ENCODE measurements around the gene PLEKHB1. TPM values are rescaled to one million over a fixed set of nuclear protein-coding genes. Genes with fewer than 3 reads are reported as not detected.
A peak's percentile ranks its signal among the peaks of the same experiment; 100 is the strongest.

Gene PLEKHB1
- total RNA-seq, 1 donor from 2014 or later = 8.8 TPM

DNA sequence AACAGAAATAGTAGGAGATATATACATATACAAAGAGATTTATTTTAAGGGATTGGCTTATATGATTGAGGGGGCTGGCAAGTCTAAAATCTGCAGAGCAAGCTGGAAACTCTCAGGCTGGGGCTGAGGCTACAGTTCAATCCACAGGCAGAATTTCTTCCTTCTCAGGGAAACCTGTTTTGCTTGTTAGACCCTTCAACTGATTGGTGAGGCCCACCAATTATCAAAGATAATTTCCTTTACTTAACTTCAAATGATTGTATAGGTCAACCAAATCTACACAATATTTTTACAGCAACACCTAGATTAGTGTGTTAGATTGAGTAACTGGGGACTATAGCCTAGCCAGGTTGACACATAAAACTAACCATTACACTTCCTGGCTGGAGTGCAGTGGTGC lies 4.7 kb upstream of the PLEKHB1 start:
- no peak for DNase-seq (ENCODE audit: low spot score)
- Histone ChIP-seq H3K4me1 (peaks cover 18% of the 10 kb centered on the region), H3K4me2 (no peak overlapping the region), H3K27ac (no peak overlapping the region), H3F3A (ENCODE audit: low read depth) (peaks cover 22% of the 10 kb centered on the region), H3K27me3 (peaks cover 8% of the 10 kb centered on the region), H3K79me2 (ENCODE audit: low read depth) (no peaks in the 10 kb centered on the region), H3K36me3 (no peaks in the 10 kb centered on the region), H3K9ac (no peak overlapping the region), H4K20me1 (ENCODE audit: low read depth) (peaks cover 6% of the 10 kb centered on the region), H3K4me3 (no peak overlapping the region), H3K9me3 (ENCODE audit: low read depth) (no peaks in the 10 kb centered on the region), H2AFZ (replicated peaks) (no peak overlapping the region)
- H3K27ac Mint-ChIP-seq = no peak overlapping the region
- no peaks in the 10 kb centered on the region for H3K36me3 Mint-ChIP-seq
- no peak for TF ChIP-seq EZH2 (IDR thresholded peaks at IDR 0.05)
- TF ChIP-seq EZH2phosphoT487 (IDR thresholded peaks at IDR 0.05) = no peak
- TF ChIP-seq, protein P1, sequence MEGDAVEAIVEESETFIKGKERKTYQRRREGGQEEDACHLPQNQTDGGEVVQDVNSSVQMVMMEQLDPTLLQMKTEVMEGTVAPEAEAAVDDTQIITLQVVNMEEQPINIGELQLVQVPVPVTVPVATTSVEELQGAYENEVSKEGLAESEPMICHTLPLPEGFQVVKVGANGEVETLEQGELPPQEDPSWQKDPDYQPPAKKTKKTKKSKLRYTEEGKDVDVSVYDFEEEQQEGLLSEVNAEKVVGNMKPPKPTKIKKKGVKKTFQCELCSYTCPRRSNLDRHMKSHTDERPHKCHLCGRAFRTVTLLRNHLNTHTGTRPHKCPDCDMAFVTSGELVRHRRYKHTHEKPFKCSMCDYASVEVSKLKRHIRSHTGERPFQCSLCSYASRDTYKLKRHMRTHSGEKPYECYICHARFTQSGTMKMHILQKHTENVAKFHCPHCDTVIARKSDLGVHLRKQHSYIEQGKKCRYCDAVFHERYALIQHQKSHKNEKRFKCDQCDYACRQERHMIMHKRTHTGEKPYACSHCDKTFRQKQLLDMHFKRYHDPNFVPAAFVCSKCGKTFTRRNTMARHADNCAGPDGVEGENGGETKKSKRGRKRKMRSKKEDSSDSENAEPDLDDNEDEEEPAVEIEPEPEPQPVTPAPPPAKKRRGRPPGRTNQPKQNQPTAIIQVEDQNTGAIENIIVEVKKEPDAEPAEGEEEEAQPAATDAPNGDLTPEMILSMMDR (IDR thresholded peaks at IDR 0.05) = no peak
- H3K4me1 Mint-ChIP-seq = peaks cover 24% of the 10 kb centered on the region
- H3K27me3 Mint-ChIP-seq (ENCODE audit: insufficient read depth, low read depth) = peaks cover 5% of the 10 kb centered on the region
- H3K9me3 Mint-ChIP-seq = no peaks in the 10 kb centered on the region
- no peak overlapping the region for H3K4me3 Mint-ChIP-seq

GRCh38 chr11:73645121-73645969 lies 1.0 kb upstream of the PLEKHB1 start:
- no peak overlapping the region for H3K9ac ChIP-seq
- peak overlapping the region; percentile 58 for H2AFZ ChIP-seq (replicated peaks)
- peaks cover 16% of the 10 kb centered on the region for H3K27me3 Mint-ChIP-seq (ENCODE audit: insufficient read depth, low read depth)
- H3K36me3 Mint-ChIP-seq = no peaks in the 10 kb centered on the region
- peaks cover 46% of the 10 kb centered on the region for H3K4me1 ChIP-seq
- H3K4me1 Mint-ChIP-seq = peaks cover 56% of the 10 kb centered on the region
- H3K27me3 ChIP-seq = peaks cover 8% of the 10 kb centered on the region
- peak overlapping the region; percentile 82 for H3K4me2 ChIP-seq
- no peaks in the 10 kb centered on the region for H3K36me3 ChIP-seq
- peak overlapping the region; percentile 41 for H3K4me3 ChIP-seq
- H3K9me3 Mint-ChIP-seq = no peaks in the 10 kb centered on the region
- no peak overlapping the region for H3K27ac ChIP-seq
- H4K20me1 ChIP-seq (ENCODE audit: low read depth) = peaks cover 8% of the 10 kb centered on the region
- H3K4me3 Mint-ChIP-seq = peak overlapping the region; percentile 82
- peak; percentile 34 for DNase-seq (ENCODE audit: low spot score)
- no peaks in the 10 kb centered on the region for H3K9me3 ChIP-seq (ENCODE audit: low read depth)
- H3K27ac Mint-ChIP-seq = peak overlapping the region; percentile 92
- H3F3A ChIP-seq (ENCODE audit: low read depth) = peaks cover 40% of the 10 kb centered on the region
- TF ChIP-seq EZH2phosphoT487 (IDR thresholded peaks at IDR 0.05) (no peak), EZH2 (IDR thresholded peaks at IDR 0.05) (no peak)
- TF ChIP-seq, protein P1 (IDR thresholded peaks at IDR 0.05) = no peak
- no peaks in the 10 kb centered on the region for H3K79me2 ChIP-seq (ENCODE audit: low read depth)

- TF ChIP-seq, protein P1 (IDR thresholded peaks at IDR 0.05) = no peak
- TF ChIP-seq EZH2phosphoT487 (IDR thresholded peaks at IDR 0.05) (no peak), EZH2 (IDR thresholded peaks at IDR 0.05) (no peak)
- Histone ChIP-seq H3F3A (ENCODE audit: low read depth) (peaks cover 47% of the 10 kb centered on the region), H4K20me1 (ENCODE audit: low read depth) (peaks cover 8% of the 10 kb centered on the region), H3K79me2 (ENCODE audit: low read depth) (no peaks in the 10 kb centered on the region), H2AFZ (replicated peaks) (no peak overlapping the region), H3K9ac (no peak overlapping the region), H3K36me3 (no peaks in the 10 kb centered on the region), H3K4me3 (peak overlapping the region; percentile 29), H3K27ac (no peak overlapping the region), H3K4me2 (peak overlapping the region; percentile 82), H3K9me3 (ENCODE audit: low read depth) (no peaks in the 10 kb centered on the region), H3K27me3 (peaks cover 8% of the 10 kb centered on the region), H3K4me1 (peaks cover 62% of the 10 kb centered on the region)
- H3K4me1 Mint-ChIP-seq = peaks cover 73% of the 10 kb centered on the region
- H3K4me3 Mint-ChIP-seq = peak overlapping the region; percentile 82
- peaks cover 16% of the 10 kb centered on the region for H3K27me3 Mint-ChIP-seq (ENCODE audit: insufficient read depth, low read depth)
- H3K36me3 Mint-ChIP-seq = no peaks in the 10 kb centered on the region
- DNase-seq (ENCODE audit: low spot score) = peak; percentile 95
- peak overlapping the region; percentile 63 for H3K27ac Mint-ChIP-seq
- no peaks in the 10 kb centered on the region for H3K9me3 Mint-ChIP-seq
Measured at GRCh38 chr11:73647459-73648100, 1.2 kb downstream of the PLEKHB1 start.

Measured in neural progenitor cell (in vitro differentiated cells).